Psoas muscle (tissue), 8 donors: ENCODE data around the gene HNRNPK. TPM values are rescaled to one million over a fixed set of nuclear protein-coding genes. Genes with fewer than 3 reads are reported as not detected.

Experiments used
- ATAC-seq, 4 donors: fragments of 200-7000 bp; cut with Tn5 transposase; one replicate each; pipeline ENCODE4 v1.9.1; 2020; ENCODE audit warnings: moderate library complexity in 3 of 4, mild to moderate bottlenecking in 2 of 4
- DNase-seq, 2 donors: peaks; one replicate each; pipeline ENCODE4 v3.0.0-alpha.2; 2020
- H3K27ac ChIP-seq: fragments of 200-600 bp; one replicate; pipeline ENCODE4 v1.8.0; 2022
- H3K27me3 ChIP-seq, 3 donors: fragments of 200-600 bp in 1 of 3; one replicate each; pipeline versions ENCODE4 v1.6.1 to v1.8.0; 2013 to 2022; ENCODE audit warnings: low read length in 2 of 3, mild to moderate bottlenecking in 2 of 3, moderate library complexity in 1 of 3; ENCODE audit not compliant: insufficient read depth in 3 of 3
- H3K36me3 ChIP-seq, 2 donors: fragments of 200-600 bp in 1 of 2; one replicate each; pipeline versions ENCODE4 v1.6.1 to v1.8.0; 2013 to 2022; ENCODE audit warnings: low read depth in 1 of 2, mild to moderate bottlenecking in 1 of 2, moderate library complexity in 1 of 2; ENCODE audit not compliant: insufficient read depth in 1 of 2
- H3K4me1 ChIP-seq: fragments of 200-600 bp; one replicate; pipeline ENCODE4 v1.8.0; 2022
- H3K4me3 ChIP-seq: fragments of 200-600 bp; one replicate; pipeline ENCODE4 v1.8.0; 2022; ENCODE audit warnings: mild to moderate bottlenecking
- H3K9me3 ChIP-seq: fragments of 200-600 bp; one replicate; pipeline ENCODE4 v1.8.0; 2022
- CTCF ChIP-seq: fragments of 200-600 bp; IDR thresholded peaks from one replicate; pipeline ENCODE4 v1.8.0; 2022; ENCODE audit warnings: antibody characterized with exemption
- WGBS, 3 donors: extraction: QIAGEN DNeasy Blood & Tissue Kit; methylation state at CpG; one replicate each; pipeline versions ENCODE4 v1.1.6 to v1.1.7; 2013; 5-methylcytosine and 5-hydroxymethylcytosine counted together
- intact Hi-C, 2 donors: fragments of 100-400 bp; cut with DNase I; formaldehyde crosslinking; loops; one replicate each; pipeline versions ENCODE4 v1.11.0 to v1.14.2; 2022
- polyA plus RNA-seq, 3 donors: library from polyadenylated mRNA; stranded (reverse); fragments of 200-250 nt; gene quantifications; one replicate each; pipeline ENCODE4 v1.2.3, GENCODE V29; 2013
- total RNA-seq, 4 donors: library from RNA; stranded (reverse); fragmentation: NEBNext Ultra II Directional in 2 of 4; extraction: Animal tissue kit (Norgen Biotek cat#: 25700) in 2 of 4; gene quantifications; one replicate each; pipeline versions ENCODE4 v1.2.1 to v1.2.4, GENCODE V29; 2021 to 2023
- donor health status: healthy with polysubstance abuse.
- donor health status: DM: no; HTN: no; CAD: no; lungs with moderate emphysema.
- donor health status: Bipolar disorder and iron deficiency.
- donor health status: healthy.
- donor health status: DM: yes; HTN: yes; CAD: no.
- donor health status: DM: no; HTN: no; CAD: no.
- donor health status: DM: no; HTN: no; CAD: no.
- donor health status: DM: yes; HTN: yes; CAD: no.

The HNRNPK gene
- total and polyA plus RNA-seq, 7 donors, result 241 to 369 (median 337) TPM

- ATAC-seq (no peak), DNase-seq (no peak)
- H3K9me3 ChIP-seq, result no peaks in the 10 kb centered on the region
- TF ChIP-seq CTCF, result no peak
- peaks cover 28% of the 10 kb centered on the region for H3K4me1 ChIP-seq
- H3K4me3 ChIP-seq, result no peak overlapping the region
- H3K27me3 ChIP-seq, result no peaks in the 10 kb centered on the region
- WGBS, 3 donors, result 88 to 96% (median 91%) methylated on average over 2 of the region's 2 CpGs
- intact Hi-C loops, result no loop called here
- no peak overlapping the region for H3K27ac ChIP-seq
- H3K36me3 ChIP-seq, result no peaks in the 10 kb centered on the region
These were observed 48.0 kb downstream of the HNRNPK start for GRCh38 chr9:83932011-83932410.

GRCh38 chr9:83930881-83931280 lies 49.1 kb downstream of the HNRNPK start:
- WGBS, 3 donors, result 86 to 89% (median 89%) methylated on average over 5 of the region's 5 CpGs
- Histone ChIP-seq H3K36me3 (no peaks in the 10 kb centered on the region), H3K4me1 (peaks cover 20% of the 10 kb centered on the region), H3K9me3 (no peaks in the 10 kb centered on the region), H3K27me3 (no peaks in the 10 kb centered on the region), H3K27ac (no peak overlapping the region), H3K4me3 (no peak overlapping the region)
- no peak for ATAC-seq
- no peak for TF ChIP-seq CTCF
- intact Hi-C loops, result no loop called here
- no peak for DNase-seq

- intact Hi-C loops, result no loop called here
- no peak overlapping the region for H3K27ac ChIP-seq
These were observed 52.4 kb downstream of the HNRNPK start for GRCh38 chr9:83927591-83927990.

GRCh38 chr9:83920927-83921707 lies 58.9 kb downstream of the HNRNPK start, which contains the start of gene KIF27:
TSS of gene KIF27 (minus strand) at chr9:83921432. CDS start at chr9:83915591, 5,841 bp downstream.
- WGBS, 3 donors, result 0 to 1% (median 1%) methylated on average over 45 to 92 of the region's 92 CpGs
- DNase-seq, result peak; percentile 100
- Histone ChIP-seq H3K9me3 (no peaks in the 10 kb centered on the region), H3K27ac (peak within 1 kb of the TSS; percentile 88), H3K36me3 (peaks cover 0 to 8% of the 10 kb centered on the region in 2 donors), H3K27me3 (no peaks in the 10 kb centered on the region), H3K4me1 (peaks cover 6% of the 10 kb centered on the region), H3K4me3 (peak within 1 kb of the TSS; percentile 84)
- intact Hi-C loops, result loop anchor here in 1 of 2 donors (2.0 kb wide), 1 partner anchor 60 kb away; the partner anchor contains the start of genes HNRNPK and RMI1
- TF ChIP-seq CTCF, result peak; percentile 41
- ATAC-seq, result peak; percentile 97 to 98 (median 98)

More at GRCh38 chr9:83927591-83927990, 52.4 kb downstream of the HNRNPK start:
- Histone ChIP-seq H3K4me3 (no peak overlapping the region), H3K27me3 (no peaks in the 10 kb centered on the region), H3K36me3 (no peaks in the 10 kb centered on the region), H3K4me1 (no peaks in the 10 kb centered on the region), H3K9me3 (no peaks in the 10 kb centered on the region)
- WGBS, 3 donors, result 46 to 98% (median 96%) methylated on average over 1 of the region's 1 CpG
- DNase-seq (no peak), ATAC-seq (no peak)
- no peak for TF ChIP-seq CTCF
